HG03280 (cell line): Measurements from ENCODE around the gene KRTAP20-2.

Experiments used
- ATAC-seq: cut with Tn5 transposase; IDR thresholded peaks from one replicate; pipeline ENCODE4 v1.9.1; 2021; ENCODE audit warnings: mild to moderate bottlenecking, moderate library complexity; ENCODE audit not compliant: unreplicated experiment

Gene KRTAP20-2

GRCh38 chr21:30634906-30635305 is at the start of gene KRTAP20-2:
Gene KRTAP20-2, plus strand, starts transcription at chr21:30635206. Its CDS starts 58 bp downstream, at chr21:30635264.
- ATAC-seq = no peak

- ATAC-seq = no peak
Observed at GRCh38 chr21:30590297-30590696, 44.7 kb upstream of the KRTAP20-2 start, which contains the start of gene KRTAP22-2. Gene KRTAP22-2, minus strand, starts transcription at chr21:30590397.

- no peak for ATAC-seq
Observed at GRCh38 chr21:30592140-30592539, 42.9 kb upstream of the KRTAP20-2 start, which contains the start of gene KRTAP6-3. Gene KRTAP6-3, plus strand, starts transcription at chr21:30592440. Its CDS starts 6 bp downstream, at chr21:30592446.

- no peak for ATAC-seq
Observed at GRCh38 chr21:30598802-30599201, 36.2 kb upstream of the KRTAP20-2 start, which contains the start of gene KRTAP6-2. Gene KRTAP6-2, minus strand, starts transcription at chr21:30598902. Its CDS starts 28 bp downstream, at chr21:30598874.

GRCh38 chr21:30600787-30601186 is 34.2 kb upstream of the KRTAP20-2 start, which contains the start of gene KRTAP22-1:
Gene KRTAP22-1, plus strand, starts transcription at chr21:30601087.
- ATAC-seq = no peak

- ATAC-seq = no peak
Observed at GRCh38 chr21:30605968-30606367, 29.0 kb upstream of the KRTAP20-2 start.

- ATAC-seq = no peak
Observed at GRCh38 chr21:30612132-30612531, 22.9 kb upstream of the KRTAP20-2 start.

GRCh38 chr21:30613836-30614235 is 21.2 kb upstream of the KRTAP20-2 start, which contains the start of gene KRTAP6-1:
Gene KRTAP6-1, minus strand, starts transcription at chr21:30613930. Its CDS starts 26 bp downstream, at chr21:30613904.
- ATAC-seq = no peak

GRCh38 chr21:30615199-30615598 is 19.8 kb upstream of the KRTAP20-2 start:
- no peak for ATAC-seq

- no peak for ATAC-seq
Observed at GRCh38 chr21:30616125-30616524, 18.9 kb upstream of the KRTAP20-2 start, which contains the start of gene KRTAP20-1. Gene KRTAP20-1, plus strand, starts transcription at chr21:30616425. Its CDS starts 30 bp downstream, at chr21:30616455.

GRCh38 chr21:30620080-30620479 is 14.9 kb upstream of the KRTAP20-2 start:
- no peak for ATAC-seq

GRCh38 chr21:30620522-30620921 is 14.5 kb upstream of the KRTAP20-2 start, which contains the start of gene KRTAP20-4:
Gene KRTAP20-4, plus strand, starts transcription at chr21:30620627.
- no peak for ATAC-seq

GRCh38 chr21:30623362-30623761 is 11.6 kb upstream of the KRTAP20-2 start:
- ATAC-seq = no peak

- no peak for ATAC-seq
Observed at GRCh38 chr21:30625449-30626165, 9.4 kb upstream of the KRTAP20-2 start.

- ATAC-seq = no peak
Observed at GRCh38 chr21:30628109-30628508, 6.9 kb upstream of the KRTAP20-2 start.

GRCh38 chr21:30629200-30629599 is 5.8 kb upstream of the KRTAP20-2 start:
- no peak for ATAC-seq

GRCh38 chr21:30638686-30639085 is 3.7 kb downstream of the KRTAP20-2 start:
- no peak for ATAC-seq

- ATAC-seq = no peak
Observed at GRCh38 chr21:30642564-30642963, 7.6 kb downstream of the KRTAP20-2 start, which contains the start of gene KRTAP20-3. Gene KRTAP20-3, plus strand, starts transcription at chr21:30642864.

- ATAC-seq = no peak
Observed at GRCh38 chr21:30646904-30647414, 12.0 kb downstream of the KRTAP20-2 start.

GRCh38 chr21:30652891-30653290 is 17.9 kb downstream of the KRTAP20-2 start:
- no peak for ATAC-seq

- no peak for ATAC-seq
Observed at GRCh38 chr21:30668776-30669175, 33.8 kb downstream of the KRTAP20-2 start.
